EL (cell line): ENCODE results near the gene NFATC2.
"Not testable (repeated sequence)": the region's sequence is repeated elsewhere in the genome, so short reads cannot be mapped to it uniquely, and the experiment has no call there.

Experiments used
- DNase-seq: peaks from one replicate; pipeline ENCODE4 v3.0.0-alpha.2; 2016

NFATC2 gene

GRCh38 chr20:51469046-51469445, 73.5 kb downstream of the NFATC2 start:
- no peak for DNase-seq

- no peak for DNase-seq
Measured at GRCh38 chr20:51468636-51469035, 73.9 kb downstream of the NFATC2 start.

GRCh38 chr20:51467956-51468626, 74.4 kb downstream of the NFATC2 start:
- DNase-seq: no peak

- DNase-seq: no peak
Measured at GRCh38 chr20:51463998-51464397, 78.5 kb downstream of the NFATC2 start.

- DNase-seq: no peak
Measured at GRCh38 chr20:51463560-51463959, 79.0 kb downstream of the NFATC2 start.

- peak; percentile 29 for DNase-seq
Measured at GRCh38 chr20:51462566-51463276, 79.8 kb downstream of the NFATC2 start.

- DNase-seq: not testable (repeated sequence)
Measured at GRCh38 chr20:51461846-51462245, 80.7 kb downstream of the NFATC2 start.

- DNase-seq: no peak
Measured at GRCh38 chr20:51461306-51461705, 81.2 kb downstream of the NFATC2 start.

- no peak for DNase-seq
Measured at GRCh38 chr20:51460569-51461265, 81.8 kb downstream of the NFATC2 start.

- no peak for DNase-seq
Measured at GRCh38 chr20:51460163-51460562, 82.4 kb downstream of the NFATC2 start.

GRCh38 chr20:51458751-51459439, 83.6 kb downstream of the NFATC2 start:
- DNase-seq: no peak

GRCh38 chr20:51457533-51457932, 85.0 kb downstream of the NFATC2 start:
- DNase-seq: no peak

GRCh38 chr20:51456511-51457509, 85.7 kb downstream of the NFATC2 start:
- peak; percentile 98 for DNase-seq

GRCh38 chr20:51454250-51454865, 88.2 kb downstream of the NFATC2 start:
- no peak for DNase-seq

GRCh38 chr20:51452734-51453365, 89.7 kb downstream of the NFATC2 start:
- no peak for DNase-seq

- DNase-seq: no peak
Measured at GRCh38 chr20:51452091-51452613, 90.4 kb downstream of the NFATC2 start.

GRCh38 chr20:51451484-51451883, 91.0 kb downstream of the NFATC2 start:
- DNase-seq: no peak

GRCh38 chr20:51450984-51451383, 91.5 kb downstream of the NFATC2 start:
- DNase-seq: no peak

GRCh38 chr20:51450221-51450712, 92.3 kb downstream of the NFATC2 start:
- no peak for DNase-seq

- no peak for DNase-seq
Measured at GRCh38 chr20:51449498-51450220, 92.9 kb downstream of the NFATC2 start.
